HG02973 (cell line): ENCODE results near the gene GABRG3.

Experiments
- ATAC-seq: cut with Tn5 transposase; IDR thresholded peaks from one replicate; pipeline ENCODE4 v1.9.1; 2021; ENCODE audit warnings: moderate library complexity; ENCODE audit not compliant: unreplicated experiment

GABRG3 gene

GRCh38 chr15:27094235-27094634 is 123.3 kb downstream of the GABRG3 start:
- no peak for ATAC-seq

GRCh38 chr15:27095886-27096624 is 125.1 kb downstream of the GABRG3 start:
- ATAC-seq, result no peak

GRCh38 chr15:27097506-27097905 is 126.5 kb downstream of the GABRG3 start:
- ATAC-seq, result no peak

- ATAC-seq, result no peak
Measured at GRCh38 chr15:27101982-27102381, 131.0 kb downstream of the GABRG3 start.

GRCh38 chr15:27111323-27111722 is 140.3 kb downstream of the GABRG3 start:
- ATAC-seq, result no peak

GRCh38 chr15:27114473-27114872 is 143.5 kb downstream of the GABRG3 start:
- no peak for ATAC-seq

GRCh38 chr15:27119695-27120266 is 148.8 kb downstream of the GABRG3 start:
- ATAC-seq, result no peak

GRCh38 chr15:27121672-27122071 is 150.7 kb downstream of the GABRG3 start:
- no peak for ATAC-seq

GRCh38 chr15:27123291-27123690 is 152.3 kb downstream of the GABRG3 start:
- no peak for ATAC-seq

GRCh38 chr15:27123808-27124207 is 152.8 kb downstream of the GABRG3 start:
- no peak for ATAC-seq

GRCh38 chr15:27124287-27124871 is 153.4 kb downstream of the GABRG3 start:
- ATAC-seq, result no peak

- no peak for ATAC-seq
Measured at GRCh38 chr15:27125185-27125584, 154.2 kb downstream of the GABRG3 start.

GRCh38 chr15:27126449-27126848 is 155.5 kb downstream of the GABRG3 start:
- no peak for ATAC-seq

- no peak for ATAC-seq
Measured at GRCh38 chr15:27127815-27128570, 157.0 kb downstream of the GABRG3 start.

GRCh38 chr15:27133249-27133648 is 162.3 kb downstream of the GABRG3 start:
- ATAC-seq, result no peak

- no peak for ATAC-seq
Measured at GRCh38 chr15:27134481-27134880, 163.5 kb downstream of the GABRG3 start.

GRCh38 chr15:27135151-27135550 is 164.2 kb downstream of the GABRG3 start:
- ATAC-seq, result no peak

GRCh38 chr15:27137127-27137526 is 166.1 kb downstream of the GABRG3 start:
- ATAC-seq, result no peak

GRCh38 chr15:27165590-27165989 is 194.6 kb downstream of the GABRG3 start:
- no peak for ATAC-seq

- no peak for ATAC-seq
Measured at GRCh38 chr15:27166917-27167316, 195.9 kb downstream of the GABRG3 start.

GRCh38 chr15:27167738-27168137 is 196.8 kb downstream of the GABRG3 start:
- ATAC-seq, result no peak

- ATAC-seq, result no peak
Measured at GRCh38 chr15:27170851-27171250, 199.9 kb downstream of the GABRG3 start.
